ENCODE results near the gene NRG2. TPM values are rescaled to one million over a fixed set of nuclear protein-coding genes. Genes with fewer than 3 reads are reported as not detected.

NRG2 gene
- polyA plus RNA-seq, 1 donor: 0.88 TPM

DNA sequence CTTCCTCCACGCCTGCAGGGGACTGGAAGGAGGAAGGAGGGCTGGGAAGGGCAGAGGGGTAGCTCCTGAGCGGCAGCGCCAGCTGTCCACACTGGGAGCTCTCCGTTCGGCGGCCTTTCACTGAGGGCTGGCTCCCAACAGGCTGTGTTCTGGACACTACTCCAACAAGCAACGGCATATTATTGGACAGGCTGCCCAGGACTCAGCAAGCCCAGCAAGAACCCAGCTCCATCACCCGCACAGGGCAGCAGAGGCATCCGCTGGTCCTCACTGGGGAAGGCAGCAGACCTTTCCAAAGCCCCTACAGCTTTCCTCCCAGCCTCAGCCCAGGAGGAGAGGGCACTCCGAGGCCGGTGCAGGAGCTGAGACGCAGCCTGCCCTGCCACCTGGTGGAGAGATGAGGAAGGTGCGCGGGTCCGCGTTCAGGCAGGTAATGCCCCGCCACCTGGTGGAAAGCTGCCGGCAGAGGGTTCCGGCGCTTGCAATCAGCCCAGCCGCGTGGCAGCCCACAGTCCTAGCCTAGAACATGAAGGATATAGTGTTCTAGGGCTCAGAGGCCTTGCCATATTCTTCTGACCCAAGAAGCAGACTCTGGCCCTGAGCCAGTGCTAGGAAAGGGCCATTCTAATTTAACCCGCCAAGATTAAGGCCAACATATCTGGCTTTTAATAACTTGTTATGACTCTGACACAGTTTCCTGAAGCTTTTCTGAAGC lies 74.4 kb downstream of the NRG2 start:
- DNase-seq: peak; percentile 76

DNA sequence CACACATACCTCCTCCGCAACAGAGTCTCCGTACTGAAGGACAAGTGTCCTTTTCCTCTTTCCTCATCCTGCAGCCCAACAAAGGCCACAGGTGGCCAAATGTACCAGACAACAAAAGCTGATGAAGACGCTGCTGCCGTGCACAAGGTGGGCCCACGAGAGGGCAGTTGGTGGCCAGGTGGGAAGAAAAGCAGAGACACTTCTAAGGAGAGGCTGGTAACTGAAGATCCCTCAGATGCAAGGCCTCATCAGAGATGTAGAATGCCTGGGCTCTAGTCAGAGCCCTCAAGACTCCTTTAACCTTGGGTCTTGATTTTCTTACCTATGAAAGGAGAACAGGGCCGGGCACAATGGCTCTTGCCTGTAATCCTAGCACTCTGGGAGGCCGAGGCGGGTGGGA lies 75.7 kb downstream of the NRG2 start:
- no peak for DNase-seq

- DNase-seq: no peak
Measured at GRCh38 chr5:139966856-139967255, 76.2 kb downstream of the NRG2 start.

- DNase-seq: no peak
Measured at GRCh38 chr5:139964994-139965565, 78.0 kb downstream of the NRG2 start.

DNA sequence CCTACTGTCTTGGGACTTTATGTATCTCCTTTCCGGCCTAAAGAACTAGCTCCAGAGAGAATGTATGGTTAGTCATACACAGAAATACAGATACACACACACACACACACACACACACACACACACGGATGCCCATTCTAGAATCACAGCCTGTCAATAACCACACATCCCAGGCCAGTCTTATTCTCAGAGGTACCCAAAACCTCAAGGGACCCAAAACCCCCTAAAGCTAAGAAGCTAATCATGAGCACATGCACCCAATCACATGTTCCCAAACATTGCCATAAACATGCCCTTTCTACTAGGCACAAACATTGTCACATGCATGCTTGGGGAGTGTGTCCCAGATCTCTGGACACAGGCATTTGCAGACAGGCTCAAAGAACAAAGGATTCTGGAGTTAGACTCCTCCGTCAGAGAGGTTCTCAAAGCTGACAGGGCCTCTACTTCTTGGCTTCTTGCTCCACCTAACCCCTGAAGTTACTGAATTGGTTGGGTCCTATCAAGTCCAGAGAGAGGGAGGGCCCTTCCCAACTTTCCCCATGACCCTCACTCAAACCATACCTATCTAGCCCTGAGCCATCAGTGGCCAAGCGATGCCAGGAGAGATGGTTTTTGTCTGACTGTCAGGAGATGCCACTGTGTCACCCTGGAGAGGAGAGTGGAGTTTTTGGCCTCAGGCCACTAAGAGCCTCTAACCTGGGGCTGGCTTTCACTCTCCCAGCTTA lies 78.7 kb downstream of the NRG2 start:
- DNase-seq: no peak

DNA sequence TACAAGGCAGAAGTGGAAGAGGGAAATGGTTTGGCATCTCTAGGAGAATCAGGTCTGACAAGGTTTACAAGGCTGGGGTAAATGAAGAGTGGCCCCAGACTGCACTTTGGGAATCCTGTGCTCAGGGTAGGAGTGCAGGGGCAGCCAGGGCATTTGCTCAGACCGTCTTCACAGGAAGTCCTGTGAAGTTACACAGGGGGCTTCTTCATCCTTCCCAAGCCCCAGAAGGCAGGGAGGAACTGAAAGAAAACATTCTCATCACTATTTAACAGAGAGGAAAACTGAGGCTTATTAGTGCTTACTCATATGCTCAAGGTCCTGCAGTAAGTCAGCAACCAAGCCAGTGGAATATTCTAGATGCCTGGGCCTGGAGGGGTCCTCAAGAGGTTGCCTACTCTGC lies 80.7 kb downstream of the NRG2 start:
- DNase-seq: no peak

DNA sequence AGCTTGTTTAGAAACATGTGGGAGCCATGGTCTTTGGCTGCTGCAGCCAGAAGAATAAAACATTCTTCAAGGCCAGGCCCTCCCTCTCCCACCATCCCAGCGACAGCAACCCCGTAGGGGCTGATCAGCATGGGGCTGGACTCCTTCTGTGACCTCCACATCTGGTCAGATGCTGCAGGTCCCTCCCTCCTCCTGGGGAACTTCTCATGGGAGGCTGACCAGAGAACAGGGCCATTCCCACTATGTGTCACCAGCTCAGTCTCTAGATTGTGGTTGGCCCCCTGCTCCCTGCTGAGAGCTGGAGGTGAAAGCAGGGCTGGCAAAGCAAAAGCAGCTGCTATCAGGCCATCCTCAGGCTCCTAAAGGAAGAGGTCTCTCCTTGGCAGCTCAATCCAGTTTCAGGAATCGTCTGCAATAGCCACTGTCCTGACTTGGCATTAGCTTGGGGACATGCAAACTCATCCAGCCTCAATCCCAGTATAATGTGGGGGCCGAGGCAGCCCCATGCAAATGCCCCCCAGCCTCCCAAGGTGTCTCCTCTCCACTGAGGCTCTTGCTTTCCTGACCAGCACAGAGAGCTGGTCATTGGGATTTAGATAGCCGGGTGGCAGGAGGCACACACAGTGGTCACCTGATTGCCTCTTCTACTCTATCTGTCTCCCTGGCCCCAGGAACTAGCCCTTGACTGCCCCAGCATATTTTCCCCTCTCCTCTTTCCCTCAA lies 81.5 kb downstream of the NRG2 start:
- no peak for DNase-seq

DNA sequence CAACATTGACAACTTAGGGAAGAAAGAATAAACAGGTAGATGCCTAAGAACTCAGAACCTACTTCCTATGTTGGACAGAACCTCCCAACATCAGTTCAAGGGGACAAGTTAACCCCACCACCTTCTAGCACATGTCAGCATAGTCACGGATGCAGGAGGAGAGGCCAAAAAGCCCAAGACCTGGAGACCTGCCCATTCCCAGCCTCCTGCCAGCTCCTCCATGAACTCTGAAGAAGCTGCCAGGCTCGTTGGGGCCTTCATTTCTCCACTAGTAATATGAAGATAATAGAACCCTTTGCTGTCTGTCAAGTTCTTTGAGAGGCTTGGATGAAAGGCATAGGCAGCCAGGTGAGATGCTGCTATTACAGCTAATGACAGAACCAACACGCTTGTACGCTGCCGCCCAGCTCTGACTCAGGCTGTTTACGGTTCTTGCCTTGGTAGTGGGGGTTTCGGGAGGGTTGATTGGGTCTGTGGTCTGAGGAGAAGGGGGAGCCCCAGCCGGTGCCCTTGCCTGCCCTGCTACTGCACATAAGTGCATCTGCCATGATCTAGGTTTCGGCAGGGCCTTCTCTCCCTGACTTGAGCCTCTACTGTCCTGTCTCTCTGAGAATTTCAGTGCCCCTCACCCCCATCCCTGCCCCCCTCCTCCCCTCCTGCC lies 82.2 kb downstream of the NRG2 start:
- DNase-seq: no peak

- no peak for DNase-seq
Measured at GRCh38 chr5:139958432-139959148, 84.5 kb downstream of the NRG2 start.

GRCh38 chr5:139956342-139956741 lies 86.8 kb downstream of the NRG2 start:
- no peak for DNase-seq

GRCh38 chr5:139955616-139956273 lies 87.4 kb downstream of the NRG2 start:
- DNase-seq: no peak

DNA sequence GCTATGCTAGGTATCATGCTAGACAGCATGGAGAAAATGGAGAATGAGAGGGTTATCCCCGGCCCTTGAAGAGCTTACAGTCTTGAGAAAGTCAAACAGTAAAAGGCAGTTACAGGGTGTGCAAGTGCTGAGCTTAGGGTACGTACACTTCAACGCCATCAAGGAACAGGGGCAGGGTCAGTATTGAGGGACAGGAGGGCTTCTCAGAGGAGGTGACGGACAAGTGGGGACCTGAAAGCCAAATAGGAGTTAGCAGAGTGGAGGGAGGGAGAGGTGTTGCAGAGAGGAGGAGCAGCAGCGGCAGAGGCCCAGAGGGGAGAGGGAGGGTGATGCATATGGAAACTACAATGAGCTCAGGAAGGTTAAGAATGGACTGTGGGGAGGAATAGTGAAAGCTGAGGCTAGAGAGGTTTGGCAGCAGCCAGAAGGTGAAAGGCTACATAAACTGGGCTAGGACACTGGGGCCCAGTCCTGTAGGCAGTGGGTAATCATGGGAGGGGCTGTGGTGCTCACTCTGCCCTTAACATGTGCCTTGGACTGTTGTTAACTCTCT lies 88.0 kb downstream of the NRG2 start:
- no peak for DNase-seq

DNA sequence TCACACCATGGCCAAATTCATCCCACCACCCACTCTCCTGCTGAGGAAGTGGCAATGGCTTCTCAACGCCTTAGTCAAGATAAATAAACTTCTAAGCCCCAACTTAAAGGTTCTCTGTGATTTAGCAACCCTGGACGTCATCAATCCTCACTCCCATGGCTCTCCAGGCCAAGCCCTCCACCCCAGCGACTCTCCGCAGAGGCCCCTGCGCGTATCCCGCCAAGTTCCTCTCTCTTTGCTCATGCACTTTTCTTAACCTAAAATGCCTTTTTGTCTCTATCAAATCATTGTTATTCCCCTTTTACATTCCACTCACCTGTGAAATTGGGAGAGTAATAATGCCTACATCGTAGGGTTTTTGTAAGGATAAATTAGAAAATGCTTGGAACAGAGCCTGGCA lies 88.6 kb downstream of the NRG2 start:
- DNase-seq: no peak

- DNase-seq: no peak
Measured at GRCh38 chr5:139954022-139954421, 89.1 kb downstream of the NRG2 start.

DNA sequence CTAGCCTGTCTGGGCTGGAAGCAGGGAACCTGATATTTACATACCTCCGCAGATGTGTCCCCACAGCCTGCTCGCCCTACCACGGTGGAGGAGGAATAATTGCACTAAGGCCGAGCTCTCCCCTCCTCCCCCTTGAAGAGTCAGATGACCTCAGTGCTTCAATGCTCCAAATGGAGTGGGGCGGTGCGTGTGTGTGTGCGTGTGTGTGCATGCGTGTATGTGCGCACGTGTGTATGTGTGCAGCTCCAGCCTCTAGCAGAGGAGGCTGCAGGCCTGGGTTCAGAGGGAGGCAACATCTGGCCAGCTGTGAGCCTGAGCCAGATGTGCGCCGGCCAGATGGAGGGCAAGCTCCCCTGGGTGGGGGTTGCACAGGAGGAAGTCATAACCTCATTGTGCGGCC lies 90.5 kb downstream of the NRG2 start:
- DNase-seq: peak; percentile 26

DNA sequence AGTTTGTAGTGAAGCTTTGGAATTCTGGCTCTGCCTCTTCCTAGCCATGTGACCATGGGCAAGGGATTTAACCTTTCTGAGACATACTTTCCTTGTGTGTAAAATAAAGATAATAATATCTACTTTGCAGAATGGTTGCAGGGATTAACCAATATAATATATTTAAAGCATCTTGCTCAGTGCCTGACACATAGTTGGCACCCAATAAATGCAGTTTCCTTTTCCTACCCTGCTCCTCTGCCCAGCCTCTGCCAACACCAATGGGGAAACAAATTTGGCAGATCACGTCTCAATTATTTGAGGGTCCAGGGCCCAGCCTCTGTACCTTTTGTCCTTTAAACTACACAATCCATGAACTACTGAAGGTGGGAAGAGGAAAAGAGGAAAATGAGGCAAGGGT lies 91.1 kb downstream of the NRG2 start:
- no peak for DNase-seq

DNA sequence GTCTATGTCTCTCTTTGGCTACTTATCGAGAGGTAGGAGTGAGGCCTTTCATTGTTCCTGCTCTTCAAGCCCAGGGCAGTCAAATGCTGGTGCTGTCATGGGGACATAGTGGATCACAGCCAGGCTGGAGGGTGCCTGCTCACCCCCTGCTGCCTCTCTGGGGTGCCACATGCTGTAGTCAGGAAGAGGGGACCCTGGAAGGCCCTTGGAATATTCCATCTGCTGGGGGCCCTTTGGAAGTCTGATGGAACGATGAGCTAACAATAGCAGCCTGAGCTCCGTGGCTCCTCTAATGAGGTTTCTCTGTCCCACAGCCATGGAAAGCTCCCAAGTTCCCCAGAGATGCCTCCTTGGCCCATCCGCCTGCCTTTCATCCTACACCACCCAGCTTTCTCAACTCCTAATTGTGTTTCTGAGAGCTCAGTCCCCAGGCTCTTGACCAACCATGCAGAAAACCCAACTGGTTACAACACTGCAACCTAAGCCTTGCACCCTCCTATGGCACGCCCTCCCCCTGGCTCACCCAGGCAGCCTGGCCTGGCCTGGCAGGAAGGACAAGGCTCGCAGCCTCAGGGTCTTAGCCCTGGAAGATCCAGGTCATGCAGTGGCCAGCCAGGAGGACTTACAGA lies 91.7 kb downstream of the NRG2 start:
- DNase-seq: no peak

DNA sequence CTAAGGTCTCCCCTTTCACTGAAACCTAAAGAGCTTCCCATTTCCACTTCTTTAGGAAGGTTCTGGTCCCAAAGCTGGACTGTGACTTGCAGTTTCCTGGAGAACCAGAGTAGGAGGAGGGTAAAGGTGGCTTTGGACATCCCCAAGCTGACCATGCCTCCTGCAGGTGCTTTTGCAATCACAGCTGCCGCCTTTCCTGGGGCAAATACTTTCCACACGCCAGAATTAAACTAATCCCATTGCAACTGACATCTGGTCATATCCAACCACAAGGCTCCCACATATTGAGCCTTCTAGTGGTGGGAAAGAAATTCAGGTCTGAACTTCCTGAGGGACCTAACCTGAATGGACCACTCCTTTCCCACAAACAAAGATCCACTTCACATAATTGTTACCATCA lies 92.7 kb downstream of the NRG2 start:
- no peak for DNase-seq

- no peak for DNase-seq
Measured at GRCh38 chr5:139949710-139950109, 93.4 kb downstream of the NRG2 start.

GRCh38 chr5:139947727-139948126 lies 95.4 kb downstream of the NRG2 start:
- no peak for DNase-seq
